Lung (tissue), 12 donors: ENCODE measurements around the gene CLCN3. TPM values are rescaled to one million over a fixed set of nuclear protein-coding genes. Genes with fewer than 3 reads are reported as not detected.
"Not testable (repeated sequence)": the region's sequence is repeated elsewhere in the genome, so short reads cannot be mapped to it uniquely, and the experiment has no call there.

Experiments
- ATAC-seq: fragments of 200-7000 bp; cut with Tn5 transposase; one replicate; pipeline ENCODE4 v1.9.1; 2020; ENCODE audit warnings: moderate number of reproducible peaks; ENCODE audit not compliant: insufficient read depth, low FRiP score
- DNase-seq, 3 donors: peaks; one replicate each; pipeline ENCODE4 v3.0.0-alpha.2; 2013 to 2017
- H3K27ac ChIP-seq, 2 donors: one replicate each; pipeline ENCODE4 v1.5.1; 2013; ENCODE audit warnings: mild to moderate bottlenecking in 2 of 2, moderate library complexity in 2 of 2, control low read depth in 1 of 2, inconsistent platforms in 1 of 2, low read depth in 1 of 2, low read length in 1 of 2
- H3K27me3 ChIP-seq, 3 donors: one replicate each; pipeline ENCODE4 v1.5.1; 2013; ENCODE audit warnings: low read length in 2 of 3; ENCODE audit not compliant: control insufficient read depth in 3 of 3, insufficient read depth in 3 of 3
- H3K36me3 ChIP-seq, 4 donors: one replicate each; pipeline ENCODE4 v1.5.1; 2013; ENCODE audit warnings: low read length in 4 of 4, mild to moderate bottlenecking in 1 of 4, moderate library complexity in 1 of 4; ENCODE audit not compliant: control insufficient read depth in 4 of 4, insufficient read depth in 4 of 4
- H3K4me1 ChIP-seq, 5 donors: one replicate each; pipeline ENCODE4 v1.5.1; 2013; ENCODE audit warnings: low read length in 5 of 5, mild to moderate bottlenecking in 2 of 5, moderate library complexity in 1 of 5; ENCODE audit not compliant: control insufficient read depth in 5 of 5, insufficient read depth in 5 of 5
- H3K4me3 ChIP-seq: one replicate; pipeline ENCODE4 v1.5.1; 2013; ENCODE audit warnings: mild to moderate bottlenecking, control low read depth, moderate library complexity
- H3K9ac ChIP-seq, 2 donors: one replicate each; pipeline ENCODE4 v1.5.1; 2013; ENCODE audit warnings: low read length in 2 of 2, control low read depth in 1 of 2; ENCODE audit not compliant: insufficient read depth in 1 of 2
- H3K9me3 ChIP-seq, 4 donors: one replicate each; pipeline ENCODE4 v1.5.1; 2013; ENCODE audit warnings: low read length in 3 of 4, mild to moderate bottlenecking in 1 of 4, moderate library complexity in 1 of 4; ENCODE audit not compliant: control insufficient read depth in 4 of 4, insufficient read depth in 3 of 4
- CTCF ChIP-seq: IDR thresholded peaks from 2 replicates; pipeline ENCODE4 v1.5.1; 2012; ENCODE audit warnings: mild to moderate bottlenecking; ENCODE audit errors: control extremely low read depth, extremely low read depth
- WGBS, 2 donors: extraction: QIAGEN DNeasy Blood & Tissue Kit; methylation state at CpG; one replicate each; pipeline ENCODE4 v1.1.7; 2013; 5-methylcytosine and 5-hydroxymethylcytosine counted together
- polyA plus RNA-seq, 2 donors: library from polyadenylated mRNA; stranded (reverse); fragments of 200-250 nt; gene quantifications; one replicate each; pipeline ENCODE4 v1.2.1, GENCODE V29; 2013
- total RNA-seq, 2 donors: library from RNA; depleted of rRNA in 1 of 2; stranded (reverse); fragments of >200 nt in 1 of 2; gene quantifications; one replicate each; pipeline ENCODE4 v1.2.1, GENCODE V29; 2014 to 2021
- donor health status: control.
- donor health status: control.
- donor health status: Bipolar disorder and iron deficiency.
- donor health status: healthy.
- donor health status: DM: yes; HTN: yes; CAD: no.

CLCN3 gene
- total and polyA plus RNA-seq, 4 donors = 11.0 to 59.6 (median 27.6) TPM

DNA sequence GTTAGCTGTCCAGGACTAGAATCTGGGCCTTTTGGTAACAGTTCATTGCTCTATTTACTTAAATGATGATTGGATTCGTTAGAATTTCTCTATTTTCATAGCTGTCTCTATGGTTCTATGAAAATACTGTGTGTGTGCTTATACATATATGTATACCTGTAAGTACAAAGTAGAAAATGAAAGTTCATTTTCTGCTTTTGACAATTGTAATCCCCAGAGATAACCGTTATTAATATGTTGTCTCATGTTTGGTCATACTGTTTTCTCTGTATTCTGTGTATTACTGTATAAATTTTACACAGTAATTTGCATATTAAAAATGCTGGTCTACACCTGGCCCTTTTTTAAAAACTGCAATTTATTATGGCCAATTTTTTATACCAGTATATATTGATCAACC, 55.4 kb downstream of the CLCN3 start:
- H3K27me3 ChIP-seq = no peaks in the 10 kb centered on the region
- H3K9me3 ChIP-seq = no peaks in the 10 kb centered on the region
- no peak for DNase-seq
- no peak overlapping the region for H3K9ac ChIP-seq
- no peak overlapping the region for H3K4me3 ChIP-seq
- peaks cover 0 to 5% (median 2%) of the 10 kb centered on the region in 4 donors for H3K36me3 ChIP-seq
- H3K27ac ChIP-seq = no peak overlapping the region
- peaks cover 0 to 2% (median 0%) of the 10 kb centered on the region in 5 donors for H3K4me1 ChIP-seq
- ATAC-seq = no peak
- 78 to 86% methylated on average over 2 of the region's 2 CpGs for WGBS, 2 donors
- no peak for TF ChIP-seq CTCF

DNA sequence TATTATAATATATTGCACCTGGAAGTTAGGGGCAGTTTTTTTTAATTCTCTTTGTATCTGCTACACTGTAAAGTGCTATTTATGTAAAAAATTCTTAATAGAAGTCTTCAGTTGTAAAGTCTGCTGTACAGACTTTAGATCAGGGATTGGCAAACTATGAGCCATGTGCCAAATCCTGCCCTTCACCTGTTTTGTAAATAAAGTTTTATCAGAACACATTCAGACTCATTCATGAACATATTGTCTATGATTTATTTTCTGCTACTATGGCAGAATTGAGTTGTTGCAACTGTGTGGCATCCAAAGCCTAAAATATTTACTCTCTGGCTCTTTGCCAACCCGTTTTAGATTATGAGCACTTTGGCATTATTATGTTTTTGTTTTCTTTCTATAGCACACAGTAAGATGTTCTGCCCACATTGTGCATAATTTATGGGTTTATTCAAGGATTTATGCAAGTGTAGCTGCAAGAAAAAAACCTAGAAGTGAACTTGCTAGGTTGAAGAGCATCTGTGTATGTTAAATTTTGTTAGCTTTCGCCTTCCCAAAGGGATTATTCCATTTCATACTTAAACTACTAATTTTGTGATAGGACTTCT, 56.9 kb downstream of the CLCN3 start:
- no peak for TF ChIP-seq CTCF
- Histone ChIP-seq H3K36me3 (peaks cover 0 to 7% (median 2%) of the 10 kb centered on the region in 4 donors), H3K4me3 (no peak overlapping the region), H3K4me1 (peaks cover 0 to 2% (median 0%) of the 10 kb centered on the region in 5 donors), H3K27ac (no peak overlapping the region), H3K9me3 (no peaks in the 10 kb centered on the region), H3K9ac (no peak overlapping the region), H3K27me3 (no peaks in the 10 kb centered on the region)
- 74 to 91% methylated on average over 2 of the region's 2 CpGs for WGBS, 2 donors
- DNase-seq (no peak), ATAC-seq (no peak)

- H3K4me3 ChIP-seq, DNase-seq, H3K9me3 ChIP-seq, ATAC-seq, H3K27me3 ChIP-seq, H3K9ac ChIP-seq, H3K36me3 ChIP-seq, H3K4me1 ChIP-seq: not testable (repeated sequence)
- WGBS, 2 donors = 82 to 95% methylated on average over 1 of the region's 2 CpGs
- peak overlapping the region in 1 of 2 donors; percentile 21 for H3K27ac ChIP-seq
Measured at GRCh38 chr4:169678486-169678885, 58.1 kb downstream of the CLCN3 start.

DNA sequence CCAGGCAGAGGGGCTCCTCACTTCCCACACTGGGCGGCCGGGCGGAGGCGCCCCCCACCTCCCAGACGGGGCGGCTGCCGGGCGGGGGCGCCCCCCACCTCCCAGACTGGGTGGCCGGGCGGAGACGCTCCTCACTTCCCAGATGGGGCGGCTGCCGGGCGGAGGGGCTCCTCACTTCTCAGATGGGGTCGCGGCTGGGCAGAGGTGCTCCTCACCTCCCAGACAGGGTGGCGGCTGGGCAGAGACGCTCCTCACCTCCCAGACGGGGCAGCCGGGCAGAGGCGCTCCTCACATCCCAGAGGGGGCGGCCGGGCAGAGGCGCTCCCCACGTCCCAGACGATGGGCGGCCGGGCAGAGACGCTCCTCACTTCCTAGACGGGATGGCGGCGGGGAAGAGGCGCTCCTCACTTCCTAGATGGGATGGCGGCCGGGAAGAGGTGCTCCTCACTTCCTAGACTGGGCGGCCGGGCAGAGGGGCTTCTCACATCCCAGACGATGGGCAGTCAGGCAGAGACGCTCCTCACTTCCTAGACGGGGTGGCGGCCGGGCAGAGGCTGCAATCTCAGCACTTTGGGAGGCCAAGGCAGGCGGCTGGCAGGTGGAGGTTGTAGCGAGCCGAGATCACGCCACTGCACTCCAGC, 58.7 kb downstream of the CLCN3 start:
- not testable (repeated sequence) for H3K9ac ChIP-seq, ATAC-seq, H3K4me3 ChIP-seq, DNase-seq, H3K27me3 ChIP-seq, H3K36me3 ChIP-seq, H3K4me1 ChIP-seq, H3K9me3 ChIP-seq
- 96 to 97% methylated on average over 46 to 47 of the region's 47 CpGs for WGBS, 2 donors
- H3K27ac ChIP-seq = peak overlapping the region in 1 of 2 donors; percentile 21
